WTC11 (cell line): ENCODE results near the gene GPR65. TPM values are rescaled to one million over a fixed set of nuclear protein-coding genes. Genes with fewer than 3 reads are reported as not detected.

Source experiments
- ATAC-seq: fragments of 200-7000 bp; cut with Tn5 transposase; 2 replicates; pipeline ENCODE4 v1.10.0; 2021; ENCODE audit warnings: mild to moderate bottlenecking, moderate library complexity
- CTCF ChIA-PET: fragments of 300-600 bp; sonication (Branson Sonifier 250); formaldehyde crosslinking; loops from one replicate; lab custom pipeline; 2021; ENCODE audit warnings: antibody characterized with exemption; lab: Charles Lee
- POLR2A ChIA-PET: fragments of 350-600 bp; sonication (Branson Sonifier 250); formaldehyde crosslinking; loops from one replicate; lab custom pipeline; 2021; ENCODE audit warnings: antibody characterized with exemption; lab: Charles Lee
- DNase-seq: peaks from one replicate; pipeline ENCODE4 v3.0.0; 2021; ENCODE audit warnings: low spot score
- H3K27ac Mint-ChIP-seq: 2 replicates; pipeline ENCODE4 v1.8.0; 2021; ENCODE audit warnings: mixed read lengths
- H3K27me3 Mint-ChIP-seq: 2 replicates; pipeline ENCODE4 v1.8.0; 2021; ENCODE audit warnings: low read depth, mild to moderate bottlenecking, moderate library complexity, mixed read lengths
- H3K36me3 Mint-ChIP-seq: 2 replicates; pipeline ENCODE4 v1.8.0; 2021; ENCODE audit warnings: mixed read lengths
- H3K4me1 Mint-ChIP-seq: 2 replicates; pipeline ENCODE4 v1.8.0; 2022; ENCODE audit warnings: mixed read lengths
- H3K4me3 Mint-ChIP-seq: 2 replicates; pipeline ENCODE4 v1.8.0; 2021; ENCODE audit warnings: mild to moderate bottlenecking, moderate library complexity, mixed read lengths
- H3K9me3 Mint-ChIP-seq: 2 replicates; pipeline ENCODE4 v1.8.0; 2021; ENCODE audit warnings: mixed read lengths
- AR ChIP-seq: fragments of 250-450 bp; sonication (Bioruptor Pico); IDR thresholded peaks from 2 replicates; pipeline ENCODE4 v1.9.0; 2021; ENCODE audit warnings: mild to moderate bottlenecking
- ARID4B ChIP-seq: sonication (generic); formaldehyde crosslinking; IDR thresholded peaks from 2 replicates; pipeline ENCODE4 v1.8.0; 2023; ENCODE audit warnings: missing genetic modification reagents, mild to moderate bottlenecking, borderline replicate concordance
- ATF1 ChIP-seq: sonication (generic); formaldehyde crosslinking; IDR thresholded peaks from 2 replicates; pipeline ENCODE4 v1.8.1; 2023; ENCODE audit warnings: mild to moderate bottlenecking, moderate library complexity, missing genetic modification reagents
- FOXK1 ChIP-seq: sonication (generic); formaldehyde crosslinking; IDR thresholded peaks from 2 replicates; pipeline ENCODE4 v1.8.0; 2022; ENCODE audit warnings: mild to moderate bottlenecking, moderate library complexity, missing genetic modification reagents
- KAT7 ChIP-seq: sonication (generic); formaldehyde crosslinking; IDR thresholded peaks from 2 replicates; pipeline ENCODE4 v1.8.1; 2023; ENCODE audit warnings: missing genetic modification reagents, mild to moderate bottlenecking, borderline replicate concordance
- OVOL2 ChIP-seq: fragments of 250-450 bp; sonication (Bioruptor Pico); IDR thresholded peaks from 2 replicates; pipeline ENCODE4 v1.9.0; 2021; ENCODE audit warnings: mild to moderate bottlenecking, borderline replicate concordance
- TCF7 ChIP-seq: sonication (generic); formaldehyde crosslinking; IDR thresholded peaks from 2 replicates; pipeline ENCODE4 v1.8.0; 2022; ENCODE audit warnings: mild to moderate bottlenecking, low read depth, missing genetic modification reagents, moderate library complexity
- USF2 ChIP-seq: sonication (generic); formaldehyde crosslinking; IDR thresholded peaks from 2 replicates; pipeline ENCODE4 v1.8.1; 2023; ENCODE audit warnings: mild to moderate bottlenecking, missing genetic modification reagents, moderate library complexity
- ZBTB43 ChIP-seq: sonication (generic); formaldehyde crosslinking; IDR thresholded peaks from 2 replicates; pipeline ENCODE4 v1.8.1; 2023; ENCODE audit warnings: mild to moderate bottlenecking, missing genetic modification reagents
- ZNF232 ChIP-seq: sonication (generic); formaldehyde crosslinking; IDR thresholded peaks from 2 replicates; pipeline ENCODE4 v1.8.0; 2022; ENCODE audit warnings: mild to moderate bottlenecking, missing genetic modification reagents
- ZNF263 ChIP-seq: sonication (generic); formaldehyde crosslinking; IDR thresholded peaks from 2 replicates; pipeline ENCODE4 v1.8.1; 2022; ENCODE audit warnings: low read depth, mild to moderate bottlenecking, moderate library complexity, missing genetic modification reagents
- ZNF281 ChIP-seq: sonication (generic); formaldehyde crosslinking; IDR thresholded peaks from 2 replicates; pipeline ENCODE4 v1.8.0; 2023; ENCODE audit warnings: mild to moderate bottlenecking, missing genetic modification reagents
- ZNF512 ChIP-seq: sonication (generic); formaldehyde crosslinking; IDR thresholded peaks from 2 replicates; pipeline ENCODE4 v1.8.1; 2022; ENCODE audit warnings: missing genetic modification reagents, borderline replicate concordance
- ZSCAN18 ChIP-seq: fragments of 250-450 bp; sonication (Bioruptor Pico); IDR thresholded peaks from 2 replicates; pipeline ENCODE4 v2.1.2; 2022; ENCODE audit warnings: mild to moderate bottlenecking, moderate library complexity
- total RNA-seq: library from RNA; stranded (reverse); gene quantifications from 3 replicates; pipeline ENCODE4 v1.2.3, GENCODE V29; 2021

The GPR65 gene
- total RNA-seq, 1 experiment from 2014 or later: not detected

GRCh38 chr14:88039197-88039596, 34.3 kb downstream of the GPR65 start:
- Mint-ChIP-seq H3K36me3 (no peaks in the 10 kb centered on the region), H3K27ac (no peak overlapping the region), H3K4me3 (no peak overlapping the region), H3K27me3 (no peaks in the 10 kb centered on the region), H3K9me3 (no peaks in the 10 kb centered on the region), H3K4me1 (peaks cover 19% of the 10 kb centered on the region)
- POLR2A ChIA-PET: no interaction called here
- DNase-seq (no peak), ATAC-seq (no peak)
- no peak for TF ChIP-seq FOXK1 (CRISPR knock-in tag)
- TF ChIP-seq ARID4B: no peak
- no peak for TF ChIP-seq ZBTB43 (CRISPR knock-in tag)
- no peak for TF ChIP-seq ZNF232
- no peak for TF ChIP-seq OVOL2
- no peak for TF ChIP-seq ATF1 (CRISPR knock-in tag)
- no peak for TF ChIP-seq ZNF512 (CRISPR knock-in tag)
- no peak for TF ChIP-seq ZNF263 (CRISPR knock-in tag)
- no peak for TF ChIP-seq KAT7 (CRISPR knock-in tag)
- CTCF ChIA-PET: no interaction called here

- ChIA-PET CTCF (no interaction called here), POLR2A (no interaction called here)
- Mint-ChIP-seq H3K36me3 (no peaks in the 10 kb centered on the region), H3K4me3 (no peak overlapping the region), H3K4me1 (peaks cover 19% of the 10 kb centered on the region), H3K27ac (no peak overlapping the region), H3K9me3 (no peaks in the 10 kb centered on the region), H3K27me3 (no peaks in the 10 kb centered on the region)
- no peak for DNase-seq
- no peak for ATAC-seq
- TF ChIP-seq ZNF281: no peak
- no peak for TF ChIP-seq TCF7
- no peak for TF ChIP-seq USF2 (CRISPR knock-in tag)
- no peak for TF ChIP-seq AR (CRISPR knock-in tag)
- TF ChIP-seq ZSCAN18 (CRISPR knock-in tag): no peak
- TF ChIP-seq, all 79 proteins: peak for 0
Observed at GRCh38 chr14:88040146-88040545, 35.2 kb downstream of the GPR65 start.
